ENCODE results near the gene KLHL22.

GRCh38 chr22:20511578-20512229 is 16.1 kb upstream of the KLHL22 start:
- TF ChIP-seq EZH2 (IDR thresholded peaks at IDR 0.05; ENCODE audit: borderline replicate concordance, low read length), result no peak
- no peak for TF ChIP-seq CTCF (conservative IDR thresholded peaks at IDR 0.05 in 1 of 2, IDR thresholded peaks at IDR 0.05 in 1 of 2; ENCODE audit: extremely low read depth in 1 of 2, insufficient read depth in 1 of 2, low read depth in 1 of 2, low read length in 2 of 2)

Data from mammary epithelial cell (primary cell).